ENCODE results near the gene D2HGDH. TPM values are rescaled to one million over a fixed set of nuclear protein-coding genes. Genes with fewer than 3 reads are reported as not detected.
A peak's percentile ranks its signal among the peaks of the same experiment; 100 is the strongest.

Gene D2HGDH
- total and polyA plus RNA-seq, 10 of the 15 experiments (the other 5 are each of a cell fraction or from before 2014, with no cell fraction given): 0.52 to 32.1 (median 11.0) TPM

- TF ChIP-seq ZBTB40 (IDR thresholded peaks at IDR 0.05; ENCODE audit: borderline replicate concordance) (no peak), MTA2 (IDR thresholded peaks at IDR 0.05; ENCODE audit: low read depth) (no peak), BHLHE40 (IDR thresholded peaks at IDR 0.05; ENCODE audit: borderline replicate concordance in 1 of 2, low read depth in 2 of 2, low read length in 1 of 2) (peak in 1 of 2 experiments; percentile 19; a peak in 1 of 4 replicates), HDGF (IDR thresholded peaks at IDR 0.05) (no peak), TCF7 (IDR thresholded peaks at IDR 0.05; ENCODE audit: borderline replicate concordance) (no peak)
Measured at GRCh38 chr2:241803387-241804325, 69.2 kb downstream of the D2HGDH start (continued).
